GM19240 (cell line): ENCODE results near the gene AMDHD1.

Experiments used
- DNase-seq: peaks from one replicate; pipeline ENCODE4 v3.0.0; 2011; ENCODE audit warnings: low spot score; ENCODE audit not compliant: insufficient read length

AMDHD1 gene, protein sequence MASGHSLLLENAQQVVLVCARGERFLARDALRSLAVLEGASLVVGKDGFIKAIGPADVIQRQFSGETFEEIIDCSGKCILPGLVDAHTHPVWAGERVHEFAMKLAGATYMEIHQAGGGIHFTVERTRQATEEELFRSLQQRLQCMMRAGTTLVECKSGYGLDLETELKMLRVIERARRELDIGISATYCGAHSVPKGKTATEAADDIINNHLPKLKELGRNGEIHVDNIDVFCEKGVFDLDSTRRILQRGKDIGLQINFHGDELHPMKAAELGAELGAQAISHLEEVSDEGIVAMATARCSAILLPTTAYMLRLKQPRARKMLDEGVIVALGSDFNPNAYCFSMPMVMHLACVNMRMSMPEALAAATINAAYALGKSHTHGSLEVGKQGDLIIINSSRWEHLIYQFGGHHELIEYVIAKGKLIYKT

DNA sequence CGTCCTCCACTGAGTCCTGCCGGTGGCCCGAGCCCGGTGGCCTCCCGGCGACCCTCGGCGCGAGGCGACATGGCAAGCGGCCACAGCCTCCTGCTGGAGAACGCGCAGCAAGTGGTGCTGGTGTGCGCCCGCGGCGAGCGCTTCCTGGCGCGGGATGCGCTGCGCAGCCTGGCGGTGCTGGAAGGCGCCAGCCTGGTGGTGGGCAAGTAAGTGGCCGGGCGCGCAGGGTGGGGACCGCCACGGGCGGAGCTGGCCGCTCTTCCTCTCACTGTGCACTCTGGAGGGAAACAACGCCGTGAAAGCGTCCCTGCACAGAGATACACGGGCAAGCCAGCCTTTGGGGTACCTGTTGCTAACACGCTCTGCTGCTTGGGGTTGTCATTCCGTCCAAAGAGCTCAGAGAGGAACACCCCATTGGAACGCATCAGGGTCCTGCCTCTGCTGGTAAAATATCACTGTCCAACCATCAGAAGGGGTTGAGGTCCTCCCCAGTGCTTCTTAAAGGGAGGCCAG is at the start of gene AMDHD1:
Gene AMDHD1, plus strand, starts transcription at position 2 of the 513 bp plus-strand sequence. Its CDS starts 68 bp downstream, at position 70.
- DNase-seq = no peak

DNA sequence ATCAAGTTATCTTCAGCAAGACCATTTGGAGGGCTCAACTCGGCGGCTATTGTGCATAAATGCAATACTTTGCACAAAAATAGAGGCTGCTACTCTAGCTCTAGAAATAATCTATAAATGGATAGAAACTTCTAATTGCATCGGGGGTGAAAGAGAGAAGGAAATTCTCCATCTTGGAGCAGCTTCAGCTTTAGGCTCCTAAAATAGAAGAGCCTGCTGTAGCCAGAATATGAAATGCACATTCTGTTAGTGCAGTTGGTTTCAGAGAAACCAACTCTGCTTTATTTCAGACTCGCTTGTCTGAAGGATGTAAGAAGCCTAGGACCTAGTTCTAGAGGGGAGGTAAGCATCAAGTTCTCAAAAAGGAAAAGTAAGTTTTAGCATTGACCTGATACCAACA is 46.3 kb upstream of the AMDHD1 start:
- no peak for DNase-seq

DNA sequence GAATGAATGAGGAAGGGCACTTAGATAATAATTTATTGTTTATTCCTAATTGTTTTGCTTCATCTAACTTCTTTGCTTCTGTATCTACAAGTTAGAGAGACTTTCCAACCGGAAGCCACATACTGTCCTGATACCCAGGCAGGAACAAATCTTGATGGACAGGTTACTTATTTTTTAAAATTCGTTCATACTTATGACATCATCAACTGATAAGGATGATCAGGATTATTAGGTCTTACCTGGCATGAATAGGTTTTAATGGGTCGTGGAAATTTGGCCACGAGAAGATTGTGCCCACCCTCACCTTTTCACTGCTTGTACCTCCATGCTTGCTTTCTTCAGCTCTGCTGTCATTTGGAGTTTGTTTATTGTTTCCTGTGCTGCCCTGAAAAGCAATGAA is 45.0 kb upstream of the AMDHD1 start:
- no peak for DNase-seq

DNA sequence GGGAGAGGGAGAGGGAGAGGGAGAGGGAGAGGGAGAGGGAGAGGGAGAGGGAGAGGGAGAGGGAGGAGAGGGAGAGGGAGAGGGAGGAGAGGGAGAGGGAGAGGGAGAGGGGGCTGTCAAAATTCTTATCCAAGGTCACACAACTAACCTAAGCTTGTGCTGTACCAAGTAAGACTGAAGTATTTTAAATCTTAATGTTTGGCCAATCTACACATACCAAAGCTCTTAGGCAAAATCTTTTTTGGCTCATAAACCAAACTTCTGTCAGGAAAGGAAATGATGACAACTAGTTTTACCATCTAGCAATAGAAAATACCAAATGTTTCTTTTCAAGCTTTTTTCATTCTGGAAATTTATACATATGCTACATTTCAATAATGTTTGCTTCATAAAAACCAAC is 34.6 kb upstream of the AMDHD1 start:
- DNase-seq = no peak

DNA sequence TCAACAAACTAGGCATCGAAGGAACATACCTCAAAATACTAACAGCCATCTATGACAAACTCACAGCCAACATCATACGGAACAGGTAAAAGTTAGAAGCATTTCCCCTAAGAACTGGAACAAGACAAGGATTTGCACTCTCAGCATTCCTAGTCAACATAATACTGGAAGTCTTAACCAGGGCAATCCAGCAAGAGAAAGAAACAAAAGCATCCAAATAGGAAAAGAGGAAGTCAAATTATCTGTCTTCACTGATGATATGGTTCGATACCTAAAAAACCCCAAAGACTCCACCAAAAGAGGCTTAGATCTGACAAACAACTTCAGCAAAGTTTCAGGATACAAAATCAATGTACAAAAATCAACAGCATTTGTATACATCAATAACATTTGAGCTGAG is 33.3 kb upstream of the AMDHD1 start:
- DNase-seq = no peak

DNA sequence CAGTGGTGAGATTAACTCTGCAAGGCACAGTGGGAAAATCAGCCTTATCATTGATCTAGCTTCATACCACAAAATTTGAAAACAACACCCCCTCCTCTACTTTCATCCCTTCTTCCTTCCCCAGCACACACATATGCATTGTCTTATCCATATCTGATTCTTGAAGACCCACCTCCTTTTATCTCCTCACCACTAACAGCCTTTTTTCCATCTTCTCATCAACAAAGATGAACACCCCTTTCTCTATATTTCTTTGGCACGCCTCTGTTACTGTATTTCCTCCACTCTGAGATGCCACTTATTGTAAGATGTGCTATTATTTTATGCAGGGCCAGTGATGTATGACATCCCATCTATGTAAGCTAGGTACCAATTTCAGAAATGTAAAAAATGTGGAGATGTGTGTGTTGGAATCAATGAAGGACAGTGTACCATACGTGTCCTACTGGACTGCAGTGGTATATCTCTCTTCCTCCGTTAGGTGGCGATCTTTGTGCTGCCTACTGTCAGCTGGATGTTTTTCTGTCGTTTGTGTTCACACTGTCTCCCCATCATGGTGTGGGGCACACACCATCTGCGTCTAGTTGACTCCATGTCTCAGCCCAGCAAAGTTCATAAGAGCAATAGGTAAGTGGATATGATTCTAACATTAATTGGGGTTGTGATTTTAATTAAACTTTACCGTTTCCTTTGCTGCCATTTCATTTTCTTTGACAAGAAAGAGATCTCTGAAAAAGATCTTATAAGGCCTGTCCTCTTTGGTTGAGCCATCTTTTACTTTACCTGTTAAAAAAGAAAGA is 24.7 kb upstream of the AMDHD1 start:
- DNase-seq = peak; percentile 33

DNA sequence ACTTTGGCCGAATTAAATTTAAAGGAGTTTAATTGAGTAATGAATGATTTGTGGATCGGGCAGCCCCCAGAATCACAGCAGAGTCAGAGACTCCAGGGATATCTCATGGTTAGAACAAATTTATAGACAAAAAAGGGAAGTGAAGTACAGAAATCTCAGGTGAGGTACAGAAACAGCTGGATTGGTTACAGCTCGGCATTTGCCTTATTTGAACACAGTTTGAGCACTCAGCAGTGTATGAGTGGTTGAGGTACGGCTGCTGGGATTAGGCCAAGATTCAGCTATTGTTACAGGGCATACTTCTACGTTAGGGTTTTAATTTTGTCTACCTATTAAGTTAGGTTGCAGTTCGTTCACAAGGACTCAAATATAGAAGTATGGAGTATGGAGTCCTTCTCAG is 24.0 kb upstream of the AMDHD1 start:
- DNase-seq = no peak

DNA sequence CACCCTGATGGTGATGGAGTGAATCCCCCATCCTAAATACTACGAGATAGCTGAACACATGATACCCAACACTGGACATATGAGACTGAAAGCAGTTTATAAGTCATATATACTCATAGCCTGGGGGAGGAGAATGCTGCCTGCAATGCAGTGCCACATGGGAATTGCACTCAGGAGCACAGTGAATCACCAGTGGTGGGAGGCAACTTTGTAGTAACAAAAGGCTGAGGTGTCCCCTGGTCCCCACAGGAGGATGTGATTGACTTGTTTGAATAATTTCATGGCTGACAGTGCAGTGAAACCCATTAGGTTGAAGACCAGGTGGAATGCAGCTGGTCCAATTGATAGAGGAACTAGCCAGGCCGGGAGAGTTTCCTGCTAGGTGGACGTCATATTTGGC is 20.9 kb upstream of the AMDHD1 start:
- DNase-seq = no peak

DNA sequence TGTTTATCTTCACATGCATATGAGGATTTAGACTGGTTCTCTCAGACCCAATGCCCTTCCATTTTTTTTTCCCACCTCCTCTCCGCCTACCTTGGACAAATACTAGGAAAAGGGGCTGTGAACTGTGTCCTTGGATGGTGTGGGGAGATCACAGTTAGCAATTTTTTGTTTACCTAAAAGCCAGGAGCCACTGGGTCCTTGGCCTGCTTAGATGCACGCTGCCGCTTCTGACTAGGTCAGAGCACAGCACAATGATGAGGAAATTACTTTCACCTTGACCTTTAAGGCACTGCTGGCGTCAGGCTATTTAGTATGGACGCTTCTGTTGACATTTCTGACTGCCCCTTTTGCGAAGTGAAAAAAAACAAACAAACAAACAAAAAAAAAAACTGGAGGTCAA is 2.6 kb upstream of the AMDHD1 start:
- no peak for DNase-seq

DNA sequence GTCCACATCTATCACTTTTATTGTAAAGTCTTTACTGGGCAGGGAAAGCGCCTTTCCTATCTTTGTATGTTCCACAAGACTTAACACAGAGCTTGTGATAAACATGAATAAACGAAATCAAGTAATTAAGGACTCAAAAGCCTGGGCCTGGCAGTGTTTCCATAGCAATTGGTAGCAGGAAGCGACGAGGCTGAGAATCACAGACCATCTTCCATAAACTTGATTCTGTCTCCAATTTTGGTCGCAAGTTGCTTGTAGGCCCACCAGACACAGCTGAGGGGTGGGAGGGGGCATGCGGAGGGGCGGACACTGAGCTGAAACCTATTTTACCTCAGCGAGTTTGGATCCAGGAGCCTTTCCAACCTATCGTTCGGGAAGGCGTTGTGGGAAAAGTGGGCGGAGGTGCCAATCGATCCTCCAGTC is 1.0 kb upstream of the AMDHD1 start:
- no peak for DNase-seq

DNA sequence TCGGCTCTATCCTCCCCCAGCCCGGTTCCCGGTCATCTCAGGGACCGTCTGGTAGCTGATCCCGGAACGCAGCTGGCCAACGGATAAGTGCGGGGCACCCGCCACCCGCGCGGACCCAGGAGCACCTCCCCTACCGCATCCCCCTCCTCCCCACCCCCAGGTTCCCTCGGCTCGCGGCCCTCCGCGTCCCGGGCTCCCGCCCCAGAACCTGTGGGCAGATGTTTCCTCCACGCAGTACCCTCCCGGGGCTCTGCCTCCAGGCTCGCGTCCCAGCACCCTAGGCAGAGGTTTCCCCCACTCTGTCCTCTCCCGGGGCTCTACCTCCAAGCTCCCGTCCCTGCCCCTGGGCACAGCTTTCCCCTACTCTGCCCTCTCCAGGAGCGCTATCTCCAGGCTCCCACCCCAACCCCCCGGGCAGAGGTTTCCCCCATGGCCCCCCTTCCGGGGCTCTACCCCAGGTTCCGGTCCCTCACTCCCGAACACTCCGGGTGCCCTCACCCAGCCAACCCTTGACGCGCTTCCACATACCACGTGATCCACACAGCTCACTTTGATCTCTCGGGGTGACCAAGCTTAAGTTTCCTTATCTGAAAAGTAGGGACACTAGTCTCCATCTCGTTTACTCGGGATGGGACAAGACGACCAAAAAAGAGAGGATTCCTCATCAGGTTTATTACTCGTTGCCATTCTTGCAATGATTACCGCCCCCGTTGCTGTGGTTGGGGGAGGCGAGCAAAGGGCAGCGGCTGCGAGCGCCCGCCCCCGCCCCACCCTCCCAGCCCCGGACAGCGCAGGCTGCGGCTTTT is 404 bp upstream of the AMDHD1 start, which contains the start of gene CCDC38:
Gene CCDC38, minus strand, starts transcription at position 91 of the 806 bp plus-strand sequence. CDS start 6,105 bp downstream, outside the sequence.
- peak; percentile 83 for DNase-seq

DNA sequence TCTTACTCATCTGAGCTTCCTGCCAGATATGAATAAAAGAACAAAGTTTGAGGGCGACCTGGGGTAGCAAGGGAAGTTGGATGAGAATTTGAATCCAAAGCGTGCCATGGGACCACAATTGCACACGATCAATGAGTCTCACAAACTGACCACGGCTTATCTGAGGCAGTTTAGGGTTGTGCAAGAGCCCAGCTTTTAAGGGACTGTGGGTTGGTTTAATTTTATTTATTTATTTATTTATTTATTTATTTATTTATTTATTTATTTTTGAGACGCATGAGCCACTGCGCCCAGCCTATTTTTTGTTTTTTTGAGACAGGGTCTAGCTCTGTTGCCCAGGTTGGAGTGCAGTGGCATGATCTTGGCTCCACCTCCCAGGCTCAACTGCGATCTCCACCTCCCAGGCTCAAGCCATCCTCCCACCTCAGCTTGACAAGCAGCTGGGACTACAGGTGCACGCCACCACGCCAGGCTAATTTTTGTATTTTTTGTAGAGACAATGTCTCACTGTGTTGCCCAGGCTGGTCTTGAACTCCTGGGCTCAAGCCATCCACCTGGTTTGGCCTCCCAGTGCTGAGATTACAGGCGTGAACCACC is 1.1 kb downstream of the AMDHD1 start:
- DNase-seq = no peak

DNA sequence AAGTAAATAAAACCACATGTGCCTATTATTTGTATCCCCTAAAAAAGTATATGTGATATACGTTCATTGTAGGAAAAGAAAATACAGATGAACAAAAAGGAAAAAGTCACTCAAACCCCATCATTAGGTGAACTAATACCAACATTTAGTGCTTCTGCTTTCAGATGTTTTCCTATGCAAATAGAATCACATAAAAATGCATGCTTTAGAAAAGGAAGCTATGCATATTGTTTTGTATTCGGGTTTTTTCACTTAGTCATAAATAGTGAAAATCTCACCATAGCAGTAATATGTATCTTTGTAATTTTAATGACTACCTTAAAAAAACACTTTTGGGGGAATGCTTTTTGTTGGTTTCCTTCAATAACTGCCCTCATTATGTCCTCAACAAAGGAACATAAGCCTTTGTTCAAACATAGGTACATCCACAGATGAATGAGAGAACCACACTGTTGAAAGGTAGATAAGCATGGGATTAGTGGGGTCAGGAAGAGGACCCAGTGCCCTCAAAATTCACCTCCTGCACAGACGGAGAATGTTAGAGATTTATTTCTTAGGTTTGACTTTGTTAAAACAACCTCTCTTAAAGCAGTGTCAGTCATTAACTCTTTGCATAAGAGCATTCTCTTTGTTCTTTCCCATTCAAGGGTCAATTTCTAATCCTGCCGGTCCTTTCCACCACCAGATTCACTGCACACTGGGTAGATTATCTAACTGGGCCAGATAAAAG is 6.5 kb downstream of the AMDHD1 start:
- no peak for DNase-seq

DNA sequence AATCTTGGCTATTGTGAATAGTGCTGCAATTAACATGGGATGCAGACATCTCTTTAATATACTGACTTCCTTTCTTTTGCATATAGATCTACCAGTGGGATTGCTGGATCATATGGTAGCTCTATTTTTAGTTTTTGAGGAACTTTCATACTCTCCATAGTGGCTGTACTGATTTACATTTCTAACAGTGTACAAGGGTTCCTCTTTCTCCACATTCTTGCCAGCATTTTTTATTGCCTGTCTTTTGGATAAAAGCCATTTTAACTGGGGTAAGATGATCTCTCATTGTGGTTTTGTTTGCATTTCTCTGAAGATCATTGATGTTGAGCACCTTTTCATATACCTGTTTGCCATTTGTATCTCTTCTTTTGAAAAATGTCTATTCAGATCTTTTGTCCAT is 8.4 kb downstream of the AMDHD1 start:
- no peak for DNase-seq

DNA sequence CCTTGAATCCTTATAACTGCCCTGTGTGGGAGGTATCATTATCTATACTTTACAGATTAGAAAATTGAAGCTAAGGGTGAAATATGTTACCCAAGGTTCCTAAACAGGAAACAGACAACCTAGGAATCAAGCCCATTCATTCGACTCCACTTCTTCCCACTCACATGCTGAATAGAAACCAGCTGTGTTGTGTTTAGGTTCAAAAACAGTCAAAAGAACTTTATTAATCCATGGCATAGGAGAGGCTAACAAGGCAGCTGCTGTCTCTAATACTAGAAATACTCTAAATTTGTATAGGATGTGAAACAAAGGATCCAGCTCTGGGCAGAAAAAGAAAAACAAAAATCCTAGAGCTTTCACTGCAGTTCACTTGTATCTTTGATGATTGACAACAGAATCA is 9.9 kb downstream of the AMDHD1 start:
- no peak for DNase-seq

DNA sequence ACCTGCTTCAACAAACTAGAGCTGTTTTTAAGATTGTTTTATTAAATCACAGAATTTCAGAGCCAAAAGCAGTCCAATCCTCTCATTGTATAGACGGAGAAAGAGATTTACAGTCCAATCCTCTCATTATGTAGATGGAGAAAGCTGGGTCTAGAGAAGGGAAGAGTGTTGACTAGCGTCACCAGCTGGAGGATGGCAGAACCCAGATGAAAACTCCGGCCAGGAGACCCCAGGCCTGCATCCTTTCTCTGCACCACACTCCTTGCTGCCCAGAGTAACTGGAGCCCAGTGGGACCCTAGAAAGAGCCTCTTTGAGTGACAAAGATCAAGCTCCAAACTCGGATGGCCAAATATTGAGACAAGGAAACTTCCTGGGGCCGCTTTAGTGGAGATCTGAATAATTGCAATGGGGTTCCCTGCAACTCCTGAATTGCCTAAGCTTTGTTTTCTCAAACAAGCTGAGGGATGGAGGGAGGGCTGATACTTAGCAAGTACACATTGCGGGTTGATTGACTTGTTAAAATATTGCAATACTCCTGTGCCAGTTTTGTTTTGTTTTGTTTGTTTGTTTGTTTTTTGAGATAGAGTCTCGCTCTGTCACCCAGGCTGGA is 12.5 kb downstream of the AMDHD1 start:
- no peak for DNase-seq

DNA sequence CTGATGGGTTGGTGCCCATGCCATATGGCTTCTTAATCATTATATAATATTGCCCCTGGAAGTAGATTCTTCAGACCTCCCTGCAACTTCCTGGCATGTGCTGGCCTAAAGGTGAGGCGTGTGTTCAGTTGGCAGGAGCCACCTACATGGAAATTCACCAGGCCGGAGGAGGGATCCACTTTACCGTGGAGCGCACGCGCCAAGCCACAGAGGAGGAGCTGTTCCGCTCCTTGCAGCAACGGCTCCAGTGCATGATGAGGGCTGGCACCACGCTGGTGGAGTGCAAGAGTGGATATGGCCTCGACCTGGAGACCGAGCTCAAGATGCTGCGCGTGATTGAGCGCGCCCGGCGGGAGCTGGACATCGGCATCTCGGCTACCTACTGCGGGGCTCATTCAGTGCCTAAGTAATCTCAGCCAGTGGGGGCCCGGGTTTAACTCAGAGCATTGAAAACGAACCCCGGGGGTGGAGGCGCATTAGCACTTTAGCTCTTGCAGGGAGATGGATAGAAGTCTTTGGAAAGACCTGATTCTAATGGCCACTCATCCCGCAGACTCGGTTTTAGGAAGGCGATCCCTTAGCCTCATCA is 13.5 kb downstream of the AMDHD1 start:
- DNase-seq = no peak

DNA sequence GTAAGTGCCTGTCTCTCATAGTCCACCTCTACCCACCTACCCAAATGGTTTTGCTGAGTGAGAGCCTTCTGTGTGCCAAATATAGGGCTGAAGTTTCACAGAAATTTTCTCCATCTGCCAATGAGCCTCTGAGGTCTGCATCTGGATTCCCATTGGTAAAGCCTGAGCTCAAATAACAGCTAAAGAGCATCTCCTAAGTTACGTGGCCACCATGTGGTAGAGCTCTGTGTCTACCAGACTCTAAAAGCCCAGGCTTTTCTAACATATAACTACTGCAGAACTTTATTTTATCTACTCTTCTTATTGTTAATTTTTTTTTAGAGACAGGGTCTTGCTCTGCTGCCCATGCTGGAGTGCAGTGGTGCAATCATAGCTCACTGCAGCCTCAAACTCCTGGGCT is 16.0 kb downstream of the AMDHD1 start:
- DNase-seq = no peak

DNA sequence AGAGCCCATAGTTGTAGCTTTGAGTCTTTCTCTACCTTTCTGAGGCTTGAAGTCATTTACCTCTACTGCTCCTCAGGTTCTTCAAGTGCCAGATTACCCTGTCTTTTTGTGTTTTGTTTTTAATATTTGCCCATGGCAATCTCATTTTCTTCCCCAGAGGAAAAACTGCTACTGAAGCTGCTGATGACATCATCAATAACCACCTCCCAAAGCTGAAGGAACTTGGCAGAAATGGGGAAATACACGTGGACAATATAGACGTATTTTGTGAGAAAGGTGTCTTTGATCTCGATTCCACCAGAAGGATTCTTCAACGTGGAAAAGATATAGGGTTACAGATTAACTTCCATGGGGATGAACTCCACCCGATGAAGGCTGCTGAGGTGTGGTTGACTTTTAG is 17.1 kb downstream of the AMDHD1 start:
- DNase-seq = no peak

DNA sequence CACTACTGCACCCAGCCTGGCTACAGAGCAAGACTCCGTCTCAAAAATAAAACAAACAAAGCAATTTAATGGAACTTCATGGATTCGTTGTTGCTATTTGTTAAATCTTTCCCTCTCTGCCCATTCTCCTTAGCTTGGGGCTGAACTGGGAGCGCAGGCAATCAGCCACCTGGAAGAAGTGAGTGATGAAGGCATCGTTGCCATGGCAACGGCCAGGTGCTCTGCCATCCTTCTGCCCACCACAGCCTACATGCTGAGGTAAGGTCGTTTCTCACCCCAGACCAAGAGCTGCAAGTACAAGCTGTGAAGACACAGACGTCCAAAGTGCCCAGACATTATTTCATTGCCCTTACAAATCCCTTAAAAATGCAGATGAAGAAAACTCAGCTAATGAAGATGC is 19.1 kb downstream of the AMDHD1 start:
- DNase-seq = no peak
